Measurements from ENCODE around the gene SSPN. TPM values are rescaled to one million over a fixed set of nuclear protein-coding genes. Genes with fewer than 3 reads are reported as not detected.

SSPN gene
- total and polyA plus RNA-seq, 9 of the 15 experiments (the other 6 are each of a cell fraction or from before 2014, with no cell fraction given), result 0.40 TPM; not detected in 8

GRCh38 chr12:26185532-26186320 lies 9.6 kb upstream of the SSPN start:
- Histone ChIP-seq H2AFZ (ENCODE audit: low read depth, low read length) (no peak overlapping the region), H3K9ac (ENCODE audit: insufficient read depth in 1 of 2, low read depth in 2 of 2, low read length in 2 of 2) (no peak overlapping the region), H3K27ac (ENCODE audit: extremely low read depth, low read depth, low read length) (no peak overlapping the region), H3K4me1 (replicated peaks in 1 of 2; ENCODE audit: control insufficient read depth in 2 of 2, insufficient read depth in 2 of 2, low read length in 2 of 2) (no peaks in the 10 kb centered on the region), H3K4me3 (no peak overlapping the region), H3K27me3 (ENCODE audit: control insufficient read depth in 2 of 2, insufficient read depth in 2 of 2, low read length in 2 of 2) (peaks cover 0 to 6% of the 10 kb centered on the region in 2 experiments; a peak in 2 of 5 replicates), H3K79me2 (ENCODE audit: control insufficient read depth, insufficient read depth, low read length) (no peaks in the 10 kb centered on the region), H3K9me1 (ENCODE audit: control insufficient read depth, insufficient read depth, low read length) (no peaks in the 10 kb centered on the region), H3K9me3 (replicated peaks; ENCODE audit: control insufficient read depth, insufficient read depth, low read depth, low read length) (no peaks in the 10 kb centered on the region), H3K4me2 (ENCODE audit: insufficient read depth, low read length) (no peak overlapping the region), H4K20me1 (replicated peaks; ENCODE audit: control insufficient read depth, insufficient read depth, low read length) (no peaks in the 10 kb centered on the region), H3K36me3 (ENCODE audit: control insufficient read depth, insufficient read depth, low read length) (no peaks in the 10 kb centered on the region)
- ATAC-seq (no peak), FAIRE-seq (no peak), DNase-seq (ENCODE audit: extremely low read depth in 1 of 4, low spot score in 3 of 4) (no peak)
- intact Hi-C loops (cut with micrococcal nuclease) (no loop called here), in situ Hi-C loops (cut with MboI) (no loop called here)
- BruUV-seq (replicated peaks), result no TSS peak
- CTCF ChIA-PET (ENCODE audit: low intra/inter-chr PET ratio), result no interaction called here
- POLR2A ChIA-PET, result no interaction called here
- 2% methylated on average over 7 of the region's 7 CpGs for WGBS (ENCODE audit: insufficient coverage, low coverage, missing lambda C conversion rate)
- TF ChIP-seq PBX2 (CRISPR knock-in tag; IDR thresholded peaks at IDR 0.05; ENCODE audit: low read depth) (no peak), PBX2 (tag; conservative IDR thresholded peaks at IDR 0.05; ENCODE audit: low read depth) (no peak), CBFA2T2 (conservative IDR thresholded peaks at IDR 0.05) (no peak), HOMEZ (CRISPR knock-in tag; IDR thresholded peaks at IDR 0.05) (no peak), SRSF9 (IDR thresholded peaks at IDR 0.05; ENCODE audit: borderline replicate concordance, low read depth, low read length) (no peak), LARP7 (IDR thresholded peaks at IDR 0.05) (no peak), PHF21A (IDR thresholded peaks at IDR 0.05; ENCODE audit: borderline replicate concordance, low read depth) (no peak), CBX8 (IDR thresholded peaks at IDR 0.05; ENCODE audit: borderline replicate concordance, extremely low read depth, low read depth, low read length, poor library complexity, severe bottlenecking) (no peak), FOXM1 (IDR thresholded peaks at IDR 0.05; ENCODE audit: low read depth) (no peak), FOXM1 (CRISPR knock-in tag; IDR thresholded peaks at IDR 0.05; ENCODE audit: low read depth) (no peak), STAT6 (CRISPR knock-in tag; IDR thresholded peaks at IDR 0.05) (no peak), ZNF512 (tag; IDR thresholded peaks at IDR 0.05) (no peak)

Measured in K562 (cell line).